Erythroblast (primary cell): Measurements from ENCODE around the gene SFXN5.

Source experiments
- GATA1 ChIP-seq: IDR thresholded peaks from 2 replicates; pipeline ENCODE4 v1.6.1; 2011; ENCODE audit warnings: low read depth, mild to moderate bottlenecking, control low read depth, low read length, moderate library complexity
- POLR2A ChIP-seq: IDR thresholded peaks from 2 replicates; pipeline ENCODE4 v1.6.1; 2011; ENCODE audit warnings: mild to moderate bottlenecking, low read length

DNA sequence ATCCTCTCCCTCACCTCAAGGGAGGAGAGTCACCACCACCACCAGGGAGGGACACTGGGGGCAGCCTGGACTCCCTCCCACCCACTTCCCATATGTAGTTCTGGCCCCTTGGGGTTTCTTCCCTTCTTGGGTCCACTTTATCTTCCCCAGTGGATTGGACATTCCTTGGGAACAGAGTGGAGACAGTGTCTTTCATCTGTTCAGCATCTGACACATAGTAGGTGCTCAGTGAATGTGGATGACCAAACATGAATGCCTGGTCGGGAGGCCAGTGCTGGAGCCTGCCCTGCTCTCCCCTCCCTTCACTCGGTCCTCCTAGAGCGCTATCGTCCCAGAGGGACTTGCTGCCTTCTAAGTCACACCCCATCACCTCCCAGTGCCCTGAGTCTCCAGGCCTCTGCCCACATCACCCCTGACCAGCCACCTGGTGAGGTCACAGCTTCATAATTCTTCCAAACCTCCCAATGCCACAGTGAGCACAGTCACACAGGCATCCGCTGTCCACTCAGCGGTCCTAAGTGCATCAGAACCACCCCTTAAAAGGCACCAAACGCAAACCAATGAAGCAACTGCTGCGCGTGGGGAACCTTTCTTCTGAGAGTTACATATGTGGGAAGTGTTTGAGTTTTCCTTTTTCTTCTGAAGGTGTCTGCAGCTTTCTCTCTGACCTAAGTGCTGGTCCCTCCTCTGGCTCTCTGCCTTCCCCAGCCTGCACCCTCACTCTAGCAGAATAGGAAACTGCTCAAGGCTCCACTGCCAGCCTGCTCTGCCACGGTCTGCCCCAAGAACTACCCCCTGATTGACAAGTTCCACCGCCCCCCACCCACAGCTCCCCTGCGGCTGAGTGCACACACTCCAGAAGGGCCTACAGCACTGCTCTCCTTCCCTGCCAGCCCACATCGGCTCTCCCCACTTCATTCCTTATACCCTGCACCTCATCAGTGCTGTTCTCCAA lies 7.2 kb upstream of the SFXN5 start:
- TF ChIP-seq POLR2A (no peak), GATA1 (no peak)
